Thyroid gland (tissue), 4 donors: Measurements from ENCODE around the gene GREB1.

Experiments
- POLR2A ChIP-seq, 2 donors: fragments of 450-650 bp; IDR thresholded peaks; one replicate each; pipeline ENCODE4 v1.6.1; 2017; ENCODE audit warnings: antibody characterized with exemption in 2 of 2, mild to moderate bottlenecking in 2 of 2, moderate library complexity in 1 of 2
- TF ChIP-seq, protein P1 (sequence below), 6 experiments: fragments of 200-600 bp in 3 of 6; fragments of 450-650 bp in 3 of 6; sonication (generic) in 3 of 6; IDR thresholded peaks; one replicate each; pipeline ENCODE4 v1.5.1; 2016 to 2019; ENCODE audit warnings: antibody characterized with exemption in 6 of 6, mild to moderate bottlenecking in 2 of 6, inconsistent platforms in 1 of 6, moderate library complexity in 1 of 6

DNA sequence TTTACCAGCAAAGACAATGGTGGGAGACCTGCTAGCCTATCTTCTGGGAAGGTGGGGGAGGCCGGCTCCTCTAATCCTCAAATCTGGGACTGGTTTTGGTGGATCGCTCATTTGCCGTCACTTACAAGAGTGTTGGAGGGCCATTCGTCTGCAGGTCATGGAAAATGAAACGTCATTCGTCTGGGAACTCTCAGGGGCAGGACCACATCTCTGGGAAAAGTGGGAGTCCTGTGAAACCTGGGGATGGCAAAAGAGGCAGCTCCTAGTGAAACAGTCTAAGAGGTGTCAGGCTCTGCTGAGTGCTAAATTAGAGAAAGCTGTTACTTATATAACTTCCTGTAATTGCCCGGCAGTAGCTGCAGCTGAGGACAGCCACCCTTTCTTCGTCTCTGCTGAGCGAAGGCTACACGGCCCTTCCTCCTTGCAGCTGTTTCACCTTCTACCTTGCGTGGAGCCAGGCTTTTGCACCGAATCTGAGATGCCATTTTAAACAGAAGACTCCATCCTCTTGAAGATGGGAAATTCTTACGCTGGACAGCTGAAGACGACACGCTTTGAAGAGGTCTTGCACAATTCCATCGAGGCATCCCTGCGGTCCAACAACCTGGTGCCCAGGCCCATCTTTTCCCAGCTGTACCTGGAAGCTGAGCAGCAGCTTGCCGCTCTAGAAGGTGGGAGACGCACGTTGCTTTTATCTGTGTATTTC lies 22.4 kb downstream of the GREB1 start:
- TF ChIP-seq, protein P1, sequence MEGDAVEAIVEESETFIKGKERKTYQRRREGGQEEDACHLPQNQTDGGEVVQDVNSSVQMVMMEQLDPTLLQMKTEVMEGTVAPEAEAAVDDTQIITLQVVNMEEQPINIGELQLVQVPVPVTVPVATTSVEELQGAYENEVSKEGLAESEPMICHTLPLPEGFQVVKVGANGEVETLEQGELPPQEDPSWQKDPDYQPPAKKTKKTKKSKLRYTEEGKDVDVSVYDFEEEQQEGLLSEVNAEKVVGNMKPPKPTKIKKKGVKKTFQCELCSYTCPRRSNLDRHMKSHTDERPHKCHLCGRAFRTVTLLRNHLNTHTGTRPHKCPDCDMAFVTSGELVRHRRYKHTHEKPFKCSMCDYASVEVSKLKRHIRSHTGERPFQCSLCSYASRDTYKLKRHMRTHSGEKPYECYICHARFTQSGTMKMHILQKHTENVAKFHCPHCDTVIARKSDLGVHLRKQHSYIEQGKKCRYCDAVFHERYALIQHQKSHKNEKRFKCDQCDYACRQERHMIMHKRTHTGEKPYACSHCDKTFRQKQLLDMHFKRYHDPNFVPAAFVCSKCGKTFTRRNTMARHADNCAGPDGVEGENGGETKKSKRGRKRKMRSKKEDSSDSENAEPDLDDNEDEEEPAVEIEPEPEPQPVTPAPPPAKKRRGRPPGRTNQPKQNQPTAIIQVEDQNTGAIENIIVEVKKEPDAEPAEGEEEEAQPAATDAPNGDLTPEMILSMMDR (IDR thresholded peaks at IDR 0.05), result no peak
- TF ChIP-seq POLR2A (IDR thresholded peaks at IDR 0.05), result no peak
